Measurements from ENCODE around the gene EIF4G3.
"Not testable (repeated sequence)": the region's sequence is repeated elsewhere in the genome, so short reads cannot be mapped to it uniquely, and the experiment has no call there.

Gene EIF4G3

GRCh38 chr1:21176586-21177555, at the start of gene EIF4G3:
EIF4G3 (minus strand) TSS chr1:21176897; CDS start chr1:21002742, 174,155 bp downstream.
- DNase-seq (ENCODE audit: low read depth): peak; percentile 95

GRCh38 chr1:21225065-21225464, 48.4 kb upstream of the EIF4G3 start:
- no peak for DNase-seq (ENCODE audit: low read depth)

GRCh38 chr1:21220815-21221214, 44.1 kb upstream of the EIF4G3 start:
- no peak for DNase-seq (ENCODE audit: low read depth)

- DNase-seq (ENCODE audit: low read depth): no peak
Measured at GRCh38 chr1:21219674-21220073, 43.0 kb upstream of the EIF4G3 start.

GRCh38 chr1:21217812-21218596, 41.3 kb upstream of the EIF4G3 start:
- DNase-seq (ENCODE audit: low read depth): peak; percentile 25

- DNase-seq (ENCODE audit: low read depth): peak; percentile 50
Measured at GRCh38 chr1:21216835-21217811, 40.4 kb upstream of the EIF4G3 start.

GRCh38 chr1:21212126-21212525, 35.4 kb upstream of the EIF4G3 start:
- no peak for DNase-seq (ENCODE audit: low read depth)

- DNase-seq (ENCODE audit: low read depth): not testable (repeated sequence)
Measured at GRCh38 chr1:21208137-21208700, 31.5 kb upstream of the EIF4G3 start.

GRCh38 chr1:21206117-21206516, 29.4 kb upstream of the EIF4G3 start:
- no peak for DNase-seq (ENCODE audit: low read depth)

- DNase-seq (ENCODE audit: low read depth): no peak
Measured at GRCh38 chr1:21205416-21205815, 28.7 kb upstream of the EIF4G3 start.

GRCh38 chr1:21201650-21202049, 25.0 kb upstream of the EIF4G3 start:
- no peak for DNase-seq (ENCODE audit: low read depth)

- DNase-seq (ENCODE audit: low read depth): not testable (repeated sequence)
Measured at GRCh38 chr1:21201238-21201637, 24.5 kb upstream of the EIF4G3 start.

- DNase-seq (ENCODE audit: low read depth): no peak
Measured at GRCh38 chr1:21200767-21201166, 24.1 kb upstream of the EIF4G3 start.

- no peak for DNase-seq (ENCODE audit: low read depth)
Measured at GRCh38 chr1:21198929-21199328, 22.2 kb upstream of the EIF4G3 start.

GRCh38 chr1:21192871-21193270, 16.2 kb upstream of the EIF4G3 start:
- no peak for DNase-seq (ENCODE audit: low read depth)

GRCh38 chr1:21192284-21192683, 15.6 kb upstream of the EIF4G3 start:
- no peak for DNase-seq (ENCODE audit: low read depth)

- not testable (repeated sequence) for DNase-seq (ENCODE audit: low read depth)
Measured at GRCh38 chr1:21190771-21191170, 14.1 kb upstream of the EIF4G3 start.

GRCh38 chr1:21189906-21190500, 13.3 kb upstream of the EIF4G3 start:
- no peak for DNase-seq (ENCODE audit: low read depth)

GRCh38 chr1:21189421-21189820, 12.7 kb upstream of the EIF4G3 start:
- no peak for DNase-seq (ENCODE audit: low read depth)

- DNase-seq (ENCODE audit: low read depth): no peak
Measured at GRCh38 chr1:21188235-21188634, 11.5 kb upstream of the EIF4G3 start.

GRCh38 chr1:21185221-21185731, 8.6 kb upstream of the EIF4G3 start:
- no peak for DNase-seq (ENCODE audit: low read depth)
